CD4-positive, alpha-beta T cell treated with Interleukin-6 at 100 ng/mL for 8 hours (primary cell): ENCODE results near the gene MT2A.
A peak's percentile ranks its signal among the peaks of the same experiment; 100 is the strongest.
"Not testable (repeated sequence)": the region's sequence is repeated elsewhere in the genome, so short reads cannot be mapped to it uniquely, and the experiment has no call there.

Source experiments
- DNase-seq: peaks from one replicate; pipeline ENCODE4 v3.0.0-alpha.2; 2020; ENCODE audit warnings: mixed read lengths, low spot score

MT2A gene

GRCh38 chr16:56608043-56608875, at the start of gene MT2A:
Gene MT2A, plus strand, starts transcription at chr16:56608584. Its CDS starts 72 bp downstream, at chr16:56608656.
- DNase-seq: peak; percentile 87

GRCh38 chr16:56559109-56559508, 49.3 kb upstream of the MT2A start:
- DNase-seq: no peak

- no peak for DNase-seq
Measured at GRCh38 chr16:56560447-56560846, 47.9 kb upstream of the MT2A start.

GRCh38 chr16:56561126-56561525, 47.3 kb upstream of the MT2A start:
- no peak for DNase-seq

- DNase-seq: no peak
Measured at GRCh38 chr16:56564793-56565477, 43.4 kb upstream of the MT2A start, which contains the start of gene MT4. Gene MT4, plus strand, starts transcription at chr16:56565073. Its CDS starts 56 bp downstream, at chr16:56565129.

GRCh38 chr16:56569971-56570370, 38.4 kb upstream of the MT2A start:
- no peak for DNase-seq

GRCh38 chr16:56571525-56571924, 36.9 kb upstream of the MT2A start:
- DNase-seq: no peak

- no peak for DNase-seq
Measured at GRCh38 chr16:56574625-56575024, 33.8 kb upstream of the MT2A start.

GRCh38 chr16:56576585-56577299, 31.6 kb upstream of the MT2A start:
- DNase-seq: peak; percentile 88

- DNase-seq: no peak
Measured at GRCh38 chr16:56577300-56577625, 31.1 kb upstream of the MT2A start.

GRCh38 chr16:56580391-56581048, 27.9 kb upstream of the MT2A start:
- no peak for DNase-seq

GRCh38 chr16:56582911-56583310, 25.5 kb upstream of the MT2A start:
- not testable (repeated sequence) for DNase-seq

- DNase-seq: no peak
Measured at GRCh38 chr16:56583351-56584168, 24.8 kb upstream of the MT2A start.

GRCh38 chr16:56584276-56584675, 24.1 kb upstream of the MT2A start:
- DNase-seq: no peak

GRCh38 chr16:56588781-56589140, 19.6 kb upstream of the MT2A start:
- no peak for DNase-seq

GRCh38 chr16:56589141-56590039, 19.0 kb upstream of the MT2A start, which contains the start of gene MT3:
Gene MT3, plus strand, starts transcription at chr16:56589528. Its CDS starts 63 bp downstream, at chr16:56589591.
- DNase-seq: no peak

GRCh38 chr16:56591377-56592060, 16.9 kb upstream of the MT2A start:
- no peak for DNase-seq

- no peak for DNase-seq
Measured at GRCh38 chr16:56593573-56594291, 14.7 kb upstream of the MT2A start.

- DNase-seq: no peak
Measured at GRCh38 chr16:56594292-56594619, 14.1 kb upstream of the MT2A start.
